Upper lobe of right lung (tissue), 1 donor: ENCODE data around the gene CUL3. TPM values are rescaled to one million over a fixed set of nuclear protein-coding genes. Genes with fewer than 3 reads are reported as not detected.

Experiments
- ATAC-seq: fragments of 200-7000 bp; cut with Tn5 transposase; one replicate; pipeline ENCODE4 v1.9.1; 2020; ENCODE audit warnings: mild to moderate bottlenecking, moderate library complexity
- DNase-seq: peaks from one replicate; pipeline ENCODE4 v3.0.0-alpha.2; 2020
- H3K27ac ChIP-seq: fragments of 200-600 bp; one replicate; pipeline ENCODE4 v1.8.0; 2022
- H3K27me3 ChIP-seq: fragments of 200-600 bp; one replicate; pipeline ENCODE4 v1.8.0; 2022; ENCODE audit warnings: mild to moderate bottlenecking
- H3K36me3 ChIP-seq: fragments of 200-600 bp; one replicate; pipeline ENCODE4 v1.8.0; 2022
- H3K4me1 ChIP-seq: fragments of 200-600 bp; one replicate; pipeline ENCODE4 v1.8.0; 2022
- H3K4me3 ChIP-seq: fragments of 200-600 bp; one replicate; pipeline ENCODE4 v1.8.0; 2022; ENCODE audit warnings: mild to moderate bottlenecking
- H3K9me3 ChIP-seq: fragments of 200-600 bp; one replicate; pipeline ENCODE4 v1.8.0; 2022
- intact Hi-C: fragments of 100-400 bp; cut with DNase I; formaldehyde crosslinking; loops from one replicate; pipeline ENCODE4 v1.11.0; 2022
- total RNA-seq: library from RNA; stranded (reverse); fragmentation: NEBNext Ultra II Directional; extraction: Animal tissue kit (Norgen Biotek cat#: 25700); gene quantifications from one replicate; pipeline ENCODE4 v1.2.1, GENCODE V29; 2021
- TF ChIP-seq, protein P1 (sequence below): fragments of 200-600 bp; IDR thresholded peaks from one replicate; pipeline ENCODE4 v1.8.0; 2022; ENCODE audit warnings: antibody characterized with exemption
- donor health status: DM: no; HTN: yes; CAD: no; lungs with severe emphysema.

CUL3 gene
- total RNA-seq, 1 donor from 2014 or later, result 80.6 TPM

DNA sequence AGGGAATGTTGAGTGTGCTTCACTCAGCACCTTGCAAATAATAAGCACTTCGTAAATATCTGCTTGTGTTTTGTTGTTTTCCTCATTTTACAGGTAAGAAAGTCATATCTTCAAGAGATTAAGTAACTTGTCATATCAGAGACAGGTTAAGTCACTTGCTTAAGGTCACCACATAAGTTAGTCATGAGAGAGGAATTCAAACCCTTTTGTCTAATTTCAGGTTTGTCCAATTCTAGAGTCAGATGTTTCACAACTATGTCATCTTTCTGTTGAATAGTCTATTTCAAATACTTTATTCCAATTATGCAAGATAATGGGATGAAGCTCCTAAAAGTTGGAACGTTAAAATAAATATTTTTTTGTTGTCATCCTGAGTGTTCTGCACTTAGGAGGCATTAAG lies 13.5 kb upstream of the CUL3 start:
- TF ChIP-seq, protein P1, sequence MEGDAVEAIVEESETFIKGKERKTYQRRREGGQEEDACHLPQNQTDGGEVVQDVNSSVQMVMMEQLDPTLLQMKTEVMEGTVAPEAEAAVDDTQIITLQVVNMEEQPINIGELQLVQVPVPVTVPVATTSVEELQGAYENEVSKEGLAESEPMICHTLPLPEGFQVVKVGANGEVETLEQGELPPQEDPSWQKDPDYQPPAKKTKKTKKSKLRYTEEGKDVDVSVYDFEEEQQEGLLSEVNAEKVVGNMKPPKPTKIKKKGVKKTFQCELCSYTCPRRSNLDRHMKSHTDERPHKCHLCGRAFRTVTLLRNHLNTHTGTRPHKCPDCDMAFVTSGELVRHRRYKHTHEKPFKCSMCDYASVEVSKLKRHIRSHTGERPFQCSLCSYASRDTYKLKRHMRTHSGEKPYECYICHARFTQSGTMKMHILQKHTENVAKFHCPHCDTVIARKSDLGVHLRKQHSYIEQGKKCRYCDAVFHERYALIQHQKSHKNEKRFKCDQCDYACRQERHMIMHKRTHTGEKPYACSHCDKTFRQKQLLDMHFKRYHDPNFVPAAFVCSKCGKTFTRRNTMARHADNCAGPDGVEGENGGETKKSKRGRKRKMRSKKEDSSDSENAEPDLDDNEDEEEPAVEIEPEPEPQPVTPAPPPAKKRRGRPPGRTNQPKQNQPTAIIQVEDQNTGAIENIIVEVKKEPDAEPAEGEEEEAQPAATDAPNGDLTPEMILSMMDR, result no peak
- ATAC-seq, result no peak
- H3K9me3 ChIP-seq, result no peaks in the 10 kb centered on the region
- no peaks in the 10 kb centered on the region for H3K27me3 ChIP-seq
- intact Hi-C loops, result no loop called here
- no peak for DNase-seq
- no peaks in the 10 kb centered on the region for H3K36me3 ChIP-seq
- no peak overlapping the region for H3K27ac ChIP-seq
- H3K4me1 ChIP-seq, result no peaks in the 10 kb centered on the region
- no peak overlapping the region for H3K4me3 ChIP-seq

DNA sequence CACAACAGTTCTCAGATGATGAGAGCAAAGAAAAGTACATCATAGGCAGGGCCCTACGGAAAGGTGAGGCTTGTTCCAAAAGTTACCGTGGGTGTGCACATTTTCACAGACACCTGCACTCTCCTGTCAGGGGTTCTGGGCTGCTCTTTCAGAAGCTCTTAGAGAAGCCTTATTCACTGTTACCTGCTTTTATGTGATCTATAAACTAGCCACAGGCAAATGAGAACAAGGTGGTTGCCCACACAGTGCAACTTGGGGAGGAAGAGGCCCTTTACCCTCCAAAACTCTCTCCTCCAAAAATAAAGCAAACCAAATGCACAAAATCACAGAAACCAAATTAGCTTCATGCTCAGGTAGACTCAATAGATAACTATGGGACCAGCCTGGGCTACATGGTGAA lies 11.1 kb upstream of the CUL3 start:
- DNase-seq (no peak), ATAC-seq (no peak)
- no peaks in the 10 kb centered on the region for H3K36me3 ChIP-seq
- no peaks in the 10 kb centered on the region for H3K9me3 ChIP-seq
- no peak overlapping the region for H3K27ac ChIP-seq
- intact Hi-C loops, result no loop called here
- TF ChIP-seq, protein P1, result no peak
- H3K27me3 ChIP-seq, result no peaks in the 10 kb centered on the region
- H3K4me1 ChIP-seq, result no peaks in the 10 kb centered on the region
- no peak overlapping the region for H3K4me3 ChIP-seq

DNA sequence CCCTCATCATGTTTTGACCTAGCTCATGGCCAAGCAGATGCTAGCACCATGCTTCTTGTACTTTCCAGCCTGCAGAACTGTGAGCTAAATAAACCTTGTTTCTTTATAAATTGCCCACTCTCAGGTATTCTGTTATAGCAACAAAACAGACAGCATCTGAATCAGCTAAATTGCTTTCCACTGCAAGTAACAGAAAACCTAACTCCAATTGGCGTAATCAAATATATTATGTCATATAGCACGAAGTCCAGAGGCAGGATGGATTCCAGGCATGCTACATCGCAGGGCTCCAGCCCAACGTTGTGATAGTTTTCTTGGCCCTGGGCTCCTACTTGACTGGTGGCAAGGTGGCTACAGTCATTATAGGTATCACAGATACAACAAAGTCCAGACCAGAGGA lies 10.4 kb upstream of the CUL3 start:
- DNase-seq (no peak), ATAC-seq (no peak)
- Histone ChIP-seq H3K27ac (no peak overlapping the region), H3K36me3 (no peaks in the 10 kb centered on the region), H3K4me3 (no peak overlapping the region), H3K27me3 (no peaks in the 10 kb centered on the region), H3K9me3 (no peaks in the 10 kb centered on the region), H3K4me1 (no peaks in the 10 kb centered on the region)
- intact Hi-C loops, result no loop called here
- TF ChIP-seq, protein P1, result no peak

DNA sequence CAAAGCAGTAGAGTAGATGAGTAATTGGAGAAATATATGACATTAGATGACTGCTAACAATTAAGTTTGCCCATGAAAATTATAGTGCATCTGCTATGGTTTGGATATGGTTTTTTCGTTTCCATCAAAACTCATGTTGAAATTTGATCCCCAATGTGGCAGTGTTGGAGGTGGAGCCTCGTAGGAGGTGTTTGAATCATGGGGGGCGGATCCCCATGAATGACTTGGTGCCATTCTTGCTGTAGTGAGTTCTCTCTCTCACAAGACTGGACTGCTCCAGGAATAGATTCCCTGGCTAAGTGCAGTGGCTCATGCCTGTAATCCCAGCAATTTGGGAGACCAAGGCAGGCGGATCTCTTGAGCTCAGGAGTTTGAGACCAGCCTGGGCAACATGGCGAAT lies 9.7 kb upstream of the CUL3 start:
- Histone ChIP-seq H3K9me3 (no peaks in the 10 kb centered on the region), H3K27me3 (no peaks in the 10 kb centered on the region), H3K27ac (no peak overlapping the region), H3K36me3 (no peaks in the 10 kb centered on the region), H3K4me1 (no peaks in the 10 kb centered on the region), H3K4me3 (no peak overlapping the region)
- DNase-seq (no peak), ATAC-seq (no peak)
- intact Hi-C loops, result no loop called here
- TF ChIP-seq, protein P1, result no peak

DNA sequence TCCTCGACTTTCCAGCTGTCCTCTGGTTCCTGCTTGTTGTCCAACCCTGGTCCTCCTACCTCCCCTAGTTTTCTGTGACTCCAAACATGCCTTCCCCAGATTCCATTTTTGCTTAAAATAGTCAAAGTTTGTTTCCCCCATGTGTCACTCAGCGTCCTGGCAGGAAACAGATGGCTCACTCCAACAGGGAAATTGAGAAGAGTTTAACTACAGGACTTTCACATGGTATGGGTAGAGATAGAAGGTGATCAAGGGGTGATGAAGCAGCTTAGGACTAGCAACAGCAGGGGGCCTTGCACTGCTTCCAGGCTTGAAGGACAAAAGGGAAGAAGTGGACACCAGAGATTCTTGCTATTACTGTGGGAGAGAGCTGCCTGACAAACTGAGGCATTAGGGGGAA lies 6.1 kb upstream of the CUL3 start:
- TF ChIP-seq, protein P1, result no peak
- no peak for ATAC-seq

DNA sequence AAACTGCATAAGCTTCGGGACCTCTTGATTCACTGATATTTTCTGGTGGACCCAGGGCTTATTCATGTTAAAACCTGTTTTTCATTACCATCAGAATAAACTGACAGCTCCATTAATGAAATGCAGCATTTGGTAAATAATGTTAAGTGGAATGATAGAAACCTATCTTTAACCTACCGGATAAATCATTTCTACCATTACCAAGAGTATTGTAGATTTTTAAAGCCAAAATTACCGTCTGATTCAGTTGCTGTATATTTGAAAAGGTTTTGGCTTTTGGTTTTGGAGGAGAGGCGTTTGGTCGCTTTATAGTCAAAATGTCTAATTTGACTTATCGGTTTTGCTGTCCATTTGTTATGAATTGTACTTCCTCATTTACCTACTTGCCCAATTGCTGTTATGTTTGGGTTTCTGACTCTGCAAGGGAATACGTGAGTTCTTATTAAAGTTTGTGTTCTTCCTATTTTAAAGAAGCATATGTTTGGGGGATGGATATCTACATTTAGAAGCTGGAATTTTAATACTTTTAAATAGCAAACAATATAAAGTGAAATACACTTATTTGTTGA lies 1.0 kb upstream of the CUL3 start:
- DNase-seq (no peak), ATAC-seq (no peak)
- no peaks in the 10 kb centered on the region for H3K27me3 ChIP-seq
- TF ChIP-seq, protein P1, result no peak
- peak overlapping the region; percentile 52 for H3K4me3 ChIP-seq
- peak overlapping the region; percentile 40 for H3K27ac ChIP-seq
- no peaks in the 10 kb centered on the region for H3K9me3 ChIP-seq
- intact Hi-C loops, result no loop called here
- no peaks in the 10 kb centered on the region for H3K36me3 ChIP-seq
- H3K4me1 ChIP-seq, result peaks cover 31% of the 10 kb centered on the region

More for the DNA sequence above, 6.1 kb upstream of the CUL3 start:
- Histone ChIP-seq H3K9me3 (no peaks in the 10 kb centered on the region), H3K36me3 (no peaks in the 10 kb centered on the region), H3K4me1 (peaks cover 7% of the 10 kb centered on the region), H3K4me3 (no peak overlapping the region), H3K27me3 (no peaks in the 10 kb centered on the region), H3K27ac (no peak overlapping the region)
- intact Hi-C loops, result no loop called here
- no peak for DNase-seq
